Fibroblast of peridontal ligament (primary cell): Measurements from ENCODE around the gene ARID3A.

Experiments
- DNase-seq: peaks from one replicate; pipeline ENCODE4 v3.0.0-alpha.2; 2010; ENCODE audit errors: extremely low read depth

Gene ARID3A

DNA sequence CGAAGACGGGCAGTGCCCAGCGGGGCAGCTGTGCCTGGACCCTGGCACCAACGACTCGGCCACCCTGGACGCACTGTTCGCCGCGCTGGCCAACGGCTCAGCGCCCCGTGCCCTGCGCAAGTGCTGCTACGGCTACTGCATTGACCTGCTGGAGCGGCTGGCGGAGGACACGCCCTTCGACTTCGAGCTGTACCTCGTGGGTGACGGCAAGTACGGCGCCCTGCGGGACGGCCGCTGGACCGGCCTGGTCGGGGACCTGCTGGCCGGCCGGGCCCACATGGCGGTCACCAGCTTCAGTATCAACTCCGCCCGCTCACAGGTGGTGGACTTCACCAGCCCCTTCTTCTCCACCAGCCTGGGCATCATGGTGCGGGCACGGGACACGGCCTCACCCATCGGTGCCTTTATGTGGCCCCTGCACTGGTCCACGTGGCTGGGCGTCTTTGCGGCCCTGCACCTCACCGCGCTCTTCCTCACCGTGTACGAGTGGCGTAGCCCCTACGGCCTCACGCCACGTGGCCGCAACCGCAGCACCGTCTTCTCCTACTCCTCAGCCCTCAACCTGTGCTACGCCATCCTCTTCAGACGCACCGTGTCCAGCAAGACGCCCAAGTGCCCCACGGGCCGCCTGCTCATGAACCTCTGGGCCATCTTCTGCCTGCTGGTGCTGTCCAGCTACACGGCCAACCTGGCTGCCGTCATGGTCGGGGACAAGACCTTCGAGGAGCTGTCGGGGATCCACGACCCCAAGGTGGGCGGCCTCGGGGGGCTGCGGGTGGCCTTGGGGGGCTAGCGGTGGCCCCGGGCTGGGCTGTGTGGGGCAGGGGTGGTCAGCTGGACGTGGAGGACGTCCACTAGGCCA lies 79.2 kb downstream of the ARID3A start:
- DNase-seq, result no peak

DNA sequence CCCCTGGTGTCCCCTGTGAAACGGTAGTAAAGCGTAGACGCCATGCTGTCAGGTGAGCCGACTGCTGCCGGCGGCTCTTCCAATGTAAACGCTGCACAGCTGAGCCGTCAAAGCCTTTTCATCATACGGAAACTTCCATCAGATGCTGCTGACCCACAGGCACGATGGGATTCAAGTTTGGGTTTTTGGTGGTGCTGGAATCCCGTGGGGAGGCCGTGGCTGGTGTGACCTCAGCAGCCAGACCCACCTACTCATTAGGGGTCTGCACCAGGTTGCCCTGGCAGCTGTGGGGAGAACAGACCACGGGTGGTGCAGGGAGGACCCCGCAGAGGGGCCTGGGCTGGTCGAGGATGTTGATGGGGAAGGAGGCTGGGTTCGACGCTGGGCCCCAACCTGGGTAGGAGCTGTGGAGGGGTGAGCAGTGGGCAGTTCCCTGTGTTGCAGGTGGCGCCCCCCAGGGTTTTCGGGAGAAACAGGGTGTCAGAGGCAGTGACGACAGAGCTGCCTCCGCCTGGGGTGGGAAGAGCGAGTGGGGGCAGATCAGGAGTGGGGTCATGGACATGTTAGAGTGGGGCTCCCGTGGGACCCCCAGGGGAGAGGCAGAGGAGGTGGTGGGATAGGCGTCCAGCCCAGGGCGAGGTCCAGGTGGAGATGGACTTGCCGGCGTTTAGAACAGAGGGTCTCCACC lies 81.0 kb downstream of the ARID3A start:
- DNase-seq, result no peak

DNA sequence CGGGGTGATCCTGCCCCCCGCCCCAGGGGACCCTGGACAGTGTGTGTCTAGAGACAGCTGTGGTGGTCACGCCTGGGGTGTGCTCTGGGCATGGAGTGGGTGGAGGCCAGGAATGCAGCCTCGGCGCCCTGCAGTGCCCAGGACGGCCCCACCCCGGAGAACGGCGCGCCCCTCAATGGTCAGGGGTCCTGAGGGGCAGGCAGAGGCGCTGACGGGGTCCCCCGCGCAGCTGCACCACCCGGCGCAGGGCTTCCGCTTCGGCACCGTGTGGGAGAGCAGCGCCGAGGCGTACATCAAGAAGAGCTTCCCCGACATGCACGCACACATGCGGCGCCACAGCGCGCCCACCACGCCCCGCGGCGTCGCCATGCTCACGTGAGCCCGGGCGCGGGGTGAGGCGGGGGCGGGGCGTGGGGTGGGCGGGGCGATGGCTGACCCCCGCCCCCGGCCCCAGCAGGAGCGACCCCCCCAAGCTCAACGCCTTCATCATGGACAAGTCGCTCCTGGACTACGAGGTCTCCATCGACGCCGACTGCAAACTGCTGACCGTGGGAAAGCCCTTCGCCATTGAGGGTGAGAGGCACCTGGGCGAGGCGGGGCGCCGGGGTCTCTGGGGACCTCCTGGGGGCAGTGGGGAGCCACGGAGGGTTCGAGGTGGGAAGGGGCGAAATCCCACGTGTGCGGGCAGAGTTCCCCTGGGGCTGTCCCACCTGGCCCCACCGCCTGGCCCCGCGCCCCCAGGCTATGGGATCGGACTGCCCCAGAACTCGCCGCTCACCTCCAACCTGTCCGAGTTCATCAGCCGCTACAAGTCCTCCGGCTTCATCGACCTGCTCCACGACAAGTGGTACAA lies 81.8 kb downstream of the ARID3A start:
- no peak for DNase-seq

DNA sequence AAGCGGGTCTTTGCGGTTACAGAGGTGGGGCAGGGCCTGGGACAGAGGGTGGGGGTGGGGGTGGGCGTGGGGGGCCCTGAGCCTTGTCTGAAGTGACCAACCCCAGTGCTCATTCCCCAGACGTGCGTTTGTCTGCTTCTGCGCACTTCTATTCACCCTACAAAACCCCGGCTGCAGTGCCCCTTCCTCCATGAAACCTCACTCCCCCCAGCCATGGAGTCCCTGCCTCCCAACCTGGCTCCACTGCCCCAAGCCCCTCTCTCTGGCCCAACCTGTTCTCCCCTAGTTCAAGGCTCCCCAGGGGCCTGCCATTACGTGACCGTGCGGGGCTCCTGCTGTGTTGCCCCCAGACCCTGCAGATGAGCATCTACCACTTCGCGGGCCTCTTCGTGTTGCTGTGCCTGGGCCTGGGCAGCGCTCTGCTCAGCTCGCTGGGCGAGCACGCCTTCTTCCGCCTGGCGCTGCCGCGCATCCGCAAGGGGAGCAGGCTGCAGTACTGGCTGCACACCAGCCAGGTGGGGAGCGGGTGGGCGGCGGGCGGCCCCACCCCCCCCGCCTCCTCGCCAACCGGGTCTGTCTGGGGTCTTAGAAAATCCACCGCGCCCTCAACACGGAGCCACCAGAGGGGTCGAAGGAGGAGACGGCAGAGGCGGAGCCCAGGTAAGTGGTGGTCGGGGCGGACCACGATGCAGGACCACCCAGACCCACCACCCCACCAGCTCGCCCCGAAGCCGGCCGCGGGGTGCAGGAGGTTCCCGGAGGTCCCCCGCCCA lies 82.6 kb downstream of the ARID3A start:
- no peak for DNase-seq

DNA sequence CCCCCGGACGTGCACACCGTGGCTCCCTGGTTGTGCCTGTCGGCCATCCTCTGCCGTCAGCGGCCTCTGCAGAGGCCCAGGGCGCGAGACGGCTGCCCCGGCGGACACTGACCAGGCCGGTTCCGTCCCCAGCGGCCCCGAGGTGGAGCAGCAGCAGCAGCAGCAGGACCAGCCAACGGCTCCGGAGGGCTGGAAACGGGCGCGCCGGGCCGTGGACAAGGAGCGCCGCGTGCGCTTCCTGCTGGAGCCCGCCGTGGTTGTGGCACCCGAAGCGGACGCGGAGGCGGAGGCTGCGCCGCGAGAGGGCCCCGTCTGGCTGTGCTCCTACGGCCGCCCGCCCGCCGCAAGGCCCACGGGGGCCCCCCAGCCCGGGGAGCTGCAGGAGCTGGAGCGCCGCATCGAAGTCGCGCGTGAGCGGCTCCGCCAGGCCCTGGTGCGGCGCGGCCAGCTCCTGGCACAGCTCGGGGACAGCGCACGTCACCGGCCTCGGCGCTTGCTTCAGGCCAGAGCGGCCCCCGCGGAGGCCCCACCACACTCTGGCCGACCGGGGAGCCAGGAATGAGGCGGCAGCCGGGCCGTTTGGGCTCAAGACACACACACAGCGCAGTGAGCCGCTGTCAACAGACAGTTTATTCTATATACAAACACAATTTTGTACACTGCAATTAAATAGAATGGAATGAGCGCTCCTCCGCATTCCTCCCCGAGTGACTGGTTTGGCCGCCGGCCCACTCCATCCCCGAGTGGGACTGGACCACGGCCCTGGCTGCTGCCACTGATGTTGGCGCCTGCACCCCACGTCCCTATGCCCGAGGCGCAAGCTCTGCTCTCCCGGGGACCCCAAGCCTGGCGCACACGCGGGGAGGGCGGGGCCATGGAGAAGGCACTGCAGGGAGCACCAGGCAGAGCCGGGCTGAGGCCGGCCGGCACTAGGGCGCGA lies 83.5 kb downstream of the ARID3A start:
- DNase-seq, result peak; percentile 87

DNA sequence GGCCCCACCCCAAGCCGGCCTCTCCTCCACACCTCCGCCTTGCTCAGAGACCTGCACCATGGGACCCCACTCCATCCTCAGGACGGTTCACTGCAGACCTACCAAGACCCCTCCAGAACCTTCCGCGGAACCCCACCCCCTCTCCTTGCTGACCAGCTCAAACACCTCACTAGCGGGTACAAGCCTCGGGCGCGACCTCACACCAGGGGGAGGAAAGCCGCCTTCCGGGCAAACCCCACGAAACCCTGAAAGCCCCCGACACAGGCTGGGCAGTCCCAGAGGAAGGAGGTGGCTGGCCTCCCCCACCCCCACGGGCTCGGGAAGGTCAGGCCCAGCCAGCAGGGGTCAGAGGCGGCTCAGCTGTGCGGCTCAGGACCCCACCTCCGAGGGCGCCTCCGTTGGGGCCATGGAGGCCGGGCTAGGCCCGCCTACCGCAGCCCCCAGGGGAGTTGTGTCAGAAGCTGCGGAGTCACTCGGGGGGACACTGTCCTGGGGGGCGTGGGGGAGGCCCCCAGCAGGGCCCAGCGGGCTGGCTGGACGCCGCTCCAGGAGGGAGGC lies 84.2 kb downstream of the ARID3A start:
- DNase-seq, result no peak

DNA sequence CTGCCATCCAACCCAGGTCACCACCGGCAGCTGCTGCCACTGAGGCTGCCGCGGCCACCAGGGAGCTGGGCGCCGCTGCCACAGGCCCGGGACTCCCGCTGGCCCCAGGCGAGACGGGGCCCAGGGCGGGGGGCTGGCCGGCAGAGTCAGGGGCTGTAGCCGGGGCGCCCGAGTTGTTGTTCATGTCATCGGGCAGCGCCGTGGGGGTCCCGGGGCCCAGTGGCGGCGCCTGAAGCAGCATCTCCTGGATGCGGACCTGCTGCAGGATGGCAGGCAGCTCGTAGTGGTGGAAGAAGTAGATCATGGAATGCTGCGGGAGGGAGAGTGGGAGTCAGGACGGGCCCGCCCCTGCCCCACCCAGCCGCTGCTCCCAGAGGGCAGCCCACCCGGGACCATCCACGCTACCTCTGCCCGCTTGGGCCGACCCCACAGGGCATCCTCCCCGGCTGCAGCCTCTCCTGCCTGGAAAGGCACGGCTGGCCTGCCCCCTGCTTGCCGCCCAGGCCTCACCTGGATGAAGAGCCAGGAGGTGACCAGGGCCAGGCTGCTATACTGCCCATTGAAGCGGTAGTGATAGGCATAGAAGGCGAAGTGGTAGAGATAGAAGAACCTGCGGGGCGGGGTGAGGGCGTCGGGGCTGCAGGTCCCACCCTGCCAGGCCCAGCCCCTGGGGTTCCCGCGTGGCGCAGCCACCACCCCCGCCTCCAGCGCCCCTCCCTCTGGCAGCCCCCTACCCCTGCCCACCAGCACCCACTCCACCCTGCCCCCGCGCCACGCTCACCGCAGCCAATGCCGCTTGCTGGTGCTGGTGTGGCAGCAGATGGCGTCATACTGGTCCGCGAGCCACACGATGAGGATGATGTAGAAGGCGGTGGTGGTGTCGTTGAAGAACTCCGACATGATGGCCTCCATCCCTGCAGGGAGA lies 85.0 kb downstream of the ARID3A start:
- no peak for DNase-seq

DNA sequence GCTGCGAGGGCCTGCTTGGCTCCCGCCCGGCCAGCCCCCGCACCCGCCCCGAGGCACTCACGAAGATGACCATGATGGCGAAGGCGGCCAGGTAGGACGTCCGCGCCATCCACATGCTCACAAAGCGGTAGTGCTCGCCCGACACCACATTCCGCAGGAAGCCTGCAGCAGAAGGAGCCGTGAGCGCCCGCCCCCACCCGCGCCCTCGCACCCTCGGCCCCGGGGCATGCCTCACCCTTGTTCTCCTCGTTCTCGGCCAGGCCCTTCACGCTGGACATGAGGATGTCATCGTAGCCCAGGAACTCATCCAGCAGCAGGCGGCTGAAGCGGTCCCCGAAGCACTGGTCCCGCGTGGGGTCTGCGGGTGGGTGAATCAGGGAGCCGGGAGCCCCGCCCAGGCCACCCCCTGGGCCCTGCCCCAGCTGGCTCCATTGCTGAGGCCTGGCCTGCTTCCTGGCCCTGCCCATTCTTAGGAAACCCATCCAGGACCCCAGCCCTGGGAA lies 86.0 kb downstream of the ARID3A start:
- no peak for DNase-seq

DNA sequence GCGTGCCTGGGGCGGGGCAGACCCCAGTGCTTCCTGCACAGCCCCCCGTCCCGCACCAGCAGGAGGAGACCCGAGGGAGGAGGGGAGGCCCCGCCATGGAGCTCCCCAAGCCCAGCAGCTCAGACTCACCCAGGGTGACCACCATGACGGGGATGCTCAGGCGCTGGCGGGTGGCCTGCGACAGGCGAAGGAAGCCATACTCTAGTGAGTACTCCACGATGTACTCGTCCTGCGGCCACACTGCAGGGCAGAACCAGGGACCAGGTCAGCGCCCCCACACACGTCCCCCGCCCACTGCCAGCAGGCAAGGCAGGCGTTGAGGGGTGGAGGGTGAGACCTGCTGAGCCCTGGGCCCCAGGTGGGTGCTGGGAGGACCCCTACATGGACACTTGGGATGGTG lies 86.5 kb downstream of the ARID3A start:
- no peak for DNase-seq

DNA sequence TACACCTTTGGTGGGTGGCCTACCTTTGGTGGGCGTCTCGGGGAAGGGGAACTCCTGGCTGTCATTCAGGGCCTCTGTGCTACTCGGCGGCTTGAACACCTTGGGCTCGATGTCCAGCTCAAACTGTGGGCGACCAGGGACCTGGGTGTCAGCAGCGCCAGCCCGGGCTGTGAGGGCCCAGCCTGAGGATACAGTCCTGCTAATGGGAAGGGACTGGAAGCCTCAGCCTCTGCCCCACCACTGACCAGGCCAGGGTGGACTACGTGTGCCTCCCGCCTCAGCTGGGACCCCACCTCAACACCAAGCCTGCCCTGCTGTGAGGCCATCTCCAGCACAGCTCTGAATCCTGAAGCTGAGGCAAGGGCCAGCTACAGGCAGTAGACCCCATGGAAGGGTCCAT lies 87.4 kb downstream of the ARID3A start:
- DNase-seq, result no peak

DNA sequence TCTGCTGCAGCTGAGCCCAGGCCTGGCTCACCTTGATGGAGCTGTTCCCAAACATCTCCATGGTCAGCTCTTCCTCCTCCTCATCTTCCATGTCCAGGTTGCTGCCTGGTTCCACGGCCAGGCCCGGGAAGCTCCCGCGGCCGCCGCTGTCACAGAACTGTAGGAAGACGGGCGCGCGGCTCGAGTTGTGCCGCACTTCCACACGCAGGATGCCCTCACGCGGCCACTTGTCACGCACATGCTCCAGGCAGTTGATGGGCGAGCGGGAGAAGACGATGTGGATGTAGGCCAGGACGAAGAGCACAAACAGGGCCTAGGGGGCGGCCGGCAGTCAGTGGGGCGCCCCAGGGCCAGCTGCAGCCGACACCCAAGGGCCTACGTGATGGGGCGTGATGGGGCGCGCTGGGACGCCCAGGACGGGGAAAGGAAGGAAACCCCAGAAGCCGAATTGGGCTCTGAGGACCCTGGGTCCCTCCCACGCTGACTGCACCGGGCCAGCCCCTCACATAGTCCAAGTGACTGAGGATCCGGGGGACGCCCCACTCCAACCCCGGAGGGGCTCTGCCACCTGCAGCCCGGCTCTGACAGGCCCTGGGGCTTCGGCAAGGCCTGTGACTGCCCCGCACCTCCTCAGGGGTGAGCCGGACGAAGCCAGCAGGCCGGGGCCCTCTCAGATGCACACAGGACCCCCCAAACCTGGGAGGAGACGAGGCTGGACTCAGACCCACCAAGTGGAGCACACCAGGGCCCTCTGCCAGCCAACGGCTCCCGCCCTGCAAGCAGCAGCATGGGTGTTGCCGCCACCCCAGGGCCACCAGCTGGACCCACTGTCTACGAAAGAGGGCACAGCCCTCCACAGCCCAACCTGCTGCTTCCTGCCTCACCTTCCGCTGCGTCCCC lies 88.6 kb downstream of the ARID3A start:
- DNase-seq, result no peak

DNA sequence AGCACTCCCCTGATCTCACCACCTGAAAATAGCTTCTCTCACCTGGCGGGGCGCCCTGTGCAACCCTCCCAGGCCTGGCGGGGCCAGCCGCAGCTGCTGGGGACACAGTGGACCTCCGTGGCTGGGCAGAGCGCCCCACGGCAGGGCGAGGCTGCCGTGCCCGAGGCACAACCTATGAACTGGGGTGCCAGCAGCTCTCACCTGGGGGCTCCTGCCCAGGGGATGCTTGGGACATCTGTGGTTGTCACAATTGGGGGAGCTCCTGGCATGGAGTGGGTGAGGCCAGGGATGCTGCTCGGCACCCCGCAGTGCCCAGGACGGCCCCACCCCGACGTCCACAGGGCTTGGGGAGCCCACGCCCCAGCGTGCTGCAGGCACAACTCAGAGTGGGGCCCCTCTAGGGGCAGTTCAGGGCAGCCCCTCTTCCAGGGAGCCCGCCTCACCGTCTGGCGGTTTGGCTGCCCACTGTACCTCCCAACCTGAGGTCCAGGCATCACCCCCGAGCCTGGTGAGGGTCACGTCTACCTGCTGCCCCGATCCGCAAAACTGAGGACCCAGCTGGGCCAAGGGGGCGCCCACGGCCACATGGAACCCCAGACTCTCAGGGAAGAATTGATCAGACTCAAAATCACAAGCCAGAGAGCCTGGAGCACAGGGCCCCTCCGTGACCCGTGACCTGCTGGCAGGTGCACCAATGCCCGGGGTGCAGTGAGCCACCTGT lies 89.4 kb downstream of the ARID3A start:
- no peak for DNase-seq

DNA sequence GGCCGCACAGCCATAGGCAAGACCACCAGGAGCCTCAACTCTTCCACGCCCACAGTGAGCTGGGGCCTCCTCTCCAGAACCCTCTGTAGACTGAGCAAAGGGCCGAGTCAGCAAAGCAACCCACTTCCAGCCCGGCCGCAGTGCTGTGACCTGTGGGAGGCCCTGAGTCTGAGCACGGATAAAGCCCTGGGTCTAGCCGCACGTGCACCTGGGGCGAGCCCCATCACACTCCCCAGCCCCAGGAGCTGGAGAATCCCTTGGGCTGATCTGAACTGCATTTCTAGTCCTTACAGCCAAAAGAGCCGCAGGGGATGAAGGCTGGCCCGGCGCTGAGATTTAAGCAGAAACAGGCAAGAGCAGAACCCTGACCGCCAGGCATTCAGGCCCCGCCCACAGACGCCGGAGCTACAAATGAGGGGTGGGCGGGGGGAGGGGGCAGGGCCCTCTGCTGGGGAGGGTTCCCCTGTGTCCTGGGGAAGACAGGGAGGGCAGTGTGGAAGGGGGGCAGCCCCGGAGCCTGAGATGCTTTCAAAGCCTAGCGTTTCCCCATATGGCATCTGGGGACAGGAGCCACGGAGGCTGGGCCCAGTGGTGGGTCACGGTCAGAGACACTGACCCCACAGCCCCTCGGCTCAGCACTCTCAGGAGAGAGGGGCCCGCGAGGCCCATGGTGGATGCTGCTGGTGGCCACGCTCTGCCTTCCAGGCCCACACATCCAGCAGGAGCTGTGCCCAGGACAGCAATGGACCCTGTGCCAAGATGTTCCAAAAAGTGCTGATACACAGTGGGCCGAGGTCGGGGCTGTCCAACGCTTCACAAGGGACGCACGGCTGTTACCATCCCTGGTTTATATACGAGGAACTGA lies 90.2 kb downstream of the ARID3A start:
- DNase-seq, result no peak

DNA sequence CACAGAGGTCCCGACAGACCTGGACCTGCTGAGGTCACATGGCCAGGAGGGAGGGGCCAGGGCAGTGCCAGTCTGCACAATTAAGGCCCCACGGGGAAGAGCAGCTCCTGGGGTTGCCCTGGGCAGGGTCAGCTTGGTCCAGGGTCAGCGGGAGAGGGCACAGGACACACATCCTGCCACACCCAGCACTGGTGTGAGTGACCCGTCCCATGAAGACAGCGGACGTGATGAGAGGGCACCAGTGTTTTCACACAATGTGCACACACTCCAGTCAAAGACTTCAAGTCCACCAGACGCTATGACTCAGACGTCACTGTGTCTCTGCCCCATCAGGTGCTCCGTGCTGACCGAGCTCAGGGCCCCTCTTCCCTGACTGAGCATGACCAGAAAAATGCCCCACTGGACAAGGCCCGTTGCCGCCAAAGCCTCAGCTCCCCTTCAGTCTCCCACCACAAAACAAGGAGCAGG lies 90.8 kb downstream of the ARID3A start:
- DNase-seq, result no peak

DNA sequence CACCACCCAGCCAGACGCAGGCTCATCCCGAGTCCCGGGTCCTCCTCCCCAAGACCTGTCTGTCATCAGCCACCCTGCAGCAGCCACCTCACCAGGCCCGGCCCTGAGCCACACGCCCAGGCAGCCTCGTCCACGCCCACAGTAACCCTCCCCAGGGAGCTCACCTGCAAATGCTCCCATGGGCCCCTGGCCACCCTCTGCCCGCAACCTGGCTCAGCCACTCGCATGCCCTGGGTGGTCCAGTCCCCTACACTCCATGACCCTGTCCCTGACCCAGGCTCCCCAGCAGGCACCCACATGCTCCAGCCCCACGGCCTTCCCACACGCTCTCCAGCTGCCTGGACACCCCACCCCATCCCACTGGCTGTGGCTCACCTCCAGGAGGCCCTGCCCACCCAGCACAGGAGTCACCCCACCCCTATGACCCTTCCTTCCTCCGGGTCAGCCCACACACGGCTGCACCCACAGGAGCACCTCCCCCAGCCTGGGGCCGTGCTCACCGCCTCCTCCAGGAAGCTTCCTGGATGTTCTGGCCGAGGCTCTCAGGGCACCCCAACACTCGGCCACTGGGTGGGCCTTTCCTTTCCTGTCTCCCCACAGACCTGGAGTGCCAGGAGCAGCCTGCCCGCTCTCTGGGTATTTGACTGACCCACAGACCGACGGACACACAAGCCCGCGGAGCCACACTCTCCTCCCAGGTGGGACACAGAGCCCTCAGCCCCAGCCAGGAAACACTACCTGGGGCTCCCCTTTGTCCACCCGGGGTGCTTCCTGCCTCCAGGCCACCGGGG lies 91.5 kb downstream of the ARID3A start:
- DNase-seq, result no peak
